ENCODE results near the gene CNGA4.

Gene CNGA4, protein sequence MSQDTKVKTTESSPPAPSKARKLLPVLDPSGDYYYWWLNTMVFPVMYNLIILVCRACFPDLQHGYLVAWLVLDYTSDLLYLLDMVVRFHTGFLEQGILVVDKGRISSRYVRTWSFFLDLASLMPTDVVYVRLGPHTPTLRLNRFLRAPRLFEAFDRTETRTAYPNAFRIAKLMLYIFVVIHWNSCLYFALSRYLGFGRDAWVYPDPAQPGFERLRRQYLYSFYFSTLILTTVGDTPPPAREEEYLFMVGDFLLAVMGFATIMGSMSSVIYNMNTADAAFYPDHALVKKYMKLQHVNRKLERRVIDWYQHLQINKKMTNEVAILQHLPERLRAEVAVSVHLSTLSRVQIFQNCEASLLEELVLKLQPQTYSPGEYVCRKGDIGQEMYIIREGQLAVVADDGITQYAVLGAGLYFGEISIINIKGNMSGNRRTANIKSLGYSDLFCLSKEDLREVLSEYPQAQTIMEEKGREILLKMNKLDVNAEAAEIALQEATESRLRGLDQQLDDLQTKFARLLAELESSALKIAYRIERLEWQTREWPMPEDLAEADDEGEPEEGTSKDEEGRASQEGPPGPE

DNA sequence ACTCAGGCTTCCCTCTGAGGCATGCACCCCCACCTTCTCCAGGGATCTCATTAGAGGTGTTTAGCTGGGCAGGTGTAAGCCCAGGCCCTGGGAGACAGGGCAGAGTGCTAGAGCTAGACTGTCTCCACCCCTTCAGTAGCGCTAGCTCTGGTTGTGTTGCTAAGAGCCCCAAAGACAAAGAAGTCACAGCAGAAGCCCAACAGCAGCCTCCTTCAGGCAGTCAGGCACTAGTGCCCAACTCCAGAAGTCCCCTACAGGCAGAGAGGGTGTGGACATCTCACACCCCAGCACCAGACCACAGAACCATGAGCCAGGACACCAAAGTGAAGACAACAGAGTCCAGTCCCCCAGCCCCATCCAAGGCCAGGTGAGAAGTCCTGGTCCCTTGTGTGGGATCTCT lies at the start of gene CNGA4:
Gene CNGA4, plus strand, starts transcription at position 188 of the 400 bp plus-strand sequence. Its CDS starts 118 bp downstream, at position 306.
- DNase-seq (ENCODE audit: low read depth in 2 of 2), result no peak

DNA sequence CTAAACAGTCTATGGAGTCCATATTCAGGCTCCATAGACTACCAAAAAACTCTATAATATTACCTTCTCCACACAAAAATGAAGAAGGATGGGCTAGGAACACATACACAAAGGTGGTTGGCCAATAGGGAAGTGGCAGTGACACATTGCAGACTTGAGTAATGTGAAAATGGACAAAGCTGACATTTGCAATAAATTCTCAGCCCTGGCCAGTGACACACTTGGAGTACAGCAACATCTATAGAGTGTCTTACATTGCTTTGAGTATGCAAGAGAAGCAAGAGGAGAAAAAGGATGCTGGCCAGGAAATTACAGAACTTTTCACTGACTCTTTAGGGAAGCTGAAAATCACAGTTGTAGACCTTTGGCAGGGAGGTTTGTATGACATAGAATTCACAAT lies 47.1 kb upstream of the CNGA4 start:
- no peak for DNase-seq (ENCODE audit: low read depth in 2 of 2)

DNA sequence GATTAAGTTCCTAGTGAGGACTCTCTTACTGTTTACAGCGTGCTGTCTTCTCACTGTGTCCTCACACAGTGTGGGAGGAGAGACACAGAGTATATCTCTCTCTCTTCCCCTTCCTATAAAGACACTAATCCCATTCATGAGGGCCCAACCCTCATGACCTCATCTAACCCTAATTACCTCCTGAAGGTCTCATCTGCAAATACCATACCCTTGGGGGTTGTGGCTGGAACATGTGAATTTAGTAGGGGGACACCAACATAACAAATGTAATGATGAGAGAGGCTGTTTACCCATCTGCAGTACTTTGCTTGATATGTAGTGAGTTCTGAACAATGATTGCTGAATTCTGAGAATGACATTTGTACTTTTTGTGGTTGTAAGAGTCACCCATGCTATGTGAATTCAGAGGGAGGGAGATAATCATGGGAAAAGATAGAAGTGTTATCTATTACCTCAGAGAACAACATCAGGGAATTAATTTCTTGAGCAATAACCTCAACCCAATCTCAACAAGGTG lies 44.8 kb upstream of the CNGA4 start:
- DNase-seq (ENCODE audit: low read depth in 2 of 2), result no peak

DNA sequence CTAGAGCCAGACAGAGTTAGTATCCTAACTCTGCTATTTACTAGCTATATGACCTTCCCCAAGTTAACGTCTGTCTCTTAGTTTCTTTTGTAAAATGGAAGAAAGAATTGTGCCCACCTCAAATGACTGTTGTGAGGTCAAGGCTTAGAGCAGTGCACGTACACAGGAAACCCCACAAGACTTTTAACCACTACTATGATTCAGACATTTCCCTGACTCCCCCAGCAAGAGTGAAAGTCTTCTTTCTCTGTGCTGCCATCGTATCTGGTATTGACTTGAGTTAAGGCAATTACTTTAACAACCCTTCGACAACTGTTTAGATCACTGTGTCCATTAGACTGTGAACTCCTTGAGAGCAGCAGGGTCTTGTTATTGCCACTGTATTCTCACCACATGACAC lies 42.5 kb upstream of the CNGA4 start:
- DNase-seq (ENCODE audit: low read depth in 2 of 2), result no peak

DNA sequence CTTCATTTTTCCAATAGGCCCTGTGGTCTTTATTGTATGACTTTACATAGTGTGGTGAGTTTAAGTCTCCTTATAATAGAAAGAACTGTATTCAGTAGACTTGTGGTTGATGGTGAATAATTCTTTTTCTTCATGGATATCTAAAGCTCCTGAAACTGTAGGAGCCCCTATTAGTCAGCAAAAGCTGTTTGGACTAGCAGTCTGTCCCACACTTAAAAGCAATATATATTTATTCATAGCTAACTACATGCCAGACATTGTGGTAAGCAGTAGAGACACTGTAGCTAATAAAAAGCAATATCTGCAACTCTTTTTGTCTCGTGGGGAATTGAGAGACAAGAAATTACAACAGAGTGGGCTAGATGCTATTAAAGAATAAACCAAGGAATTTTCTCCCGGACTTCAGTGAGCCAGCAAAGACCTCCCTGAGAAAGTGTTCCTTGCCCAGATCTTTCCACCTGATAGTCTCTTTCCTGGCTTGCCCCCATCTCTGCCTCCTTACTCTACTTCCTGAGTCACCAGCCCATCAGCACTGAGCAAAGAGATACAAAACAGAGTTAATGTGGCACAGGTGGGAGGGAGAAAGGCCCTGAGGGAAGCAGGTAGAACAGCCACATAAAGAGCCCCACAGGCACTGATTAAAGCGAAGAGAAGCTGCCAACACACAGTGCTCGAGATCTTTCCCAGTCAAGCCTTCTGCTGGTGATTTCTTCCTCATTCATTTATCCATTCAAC lies 41.3 kb upstream of the CNGA4 start:
- no peak for DNase-seq (ENCODE audit: low read depth in 2 of 2)

DNA sequence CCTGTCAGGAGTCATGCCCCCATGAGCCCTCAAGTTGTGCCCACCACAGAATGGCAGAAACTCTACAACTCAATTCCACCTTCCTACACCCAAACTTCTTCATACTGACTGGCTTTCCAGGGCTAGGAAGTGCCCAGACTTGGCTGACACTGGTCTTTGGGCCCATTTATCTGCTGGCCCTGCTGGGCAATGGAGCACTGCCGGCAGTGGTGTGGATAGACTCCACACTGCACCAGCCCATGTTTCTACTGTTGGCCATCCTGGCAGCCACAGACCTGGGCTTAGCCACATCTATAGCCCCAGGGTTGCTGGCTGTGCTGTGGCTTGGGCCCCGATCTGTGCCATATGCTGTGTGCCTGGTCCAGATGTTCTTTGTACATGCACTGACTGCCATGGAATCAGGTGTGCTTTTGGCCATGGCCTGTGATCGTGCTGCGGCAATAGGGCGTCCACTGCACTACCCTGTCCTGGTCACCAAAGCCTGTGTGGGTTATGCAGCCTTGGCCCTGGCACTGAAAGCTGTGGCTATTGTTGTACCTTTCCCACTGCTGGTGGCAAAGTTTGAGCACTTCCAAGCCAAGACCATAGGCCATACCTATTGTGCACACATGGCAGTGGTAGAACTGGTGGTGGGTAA lies 39.6 kb upstream of the CNGA4 start, which contains the start of gene OR52W1:
Gene OR52W1, plus strand, starts transcription at position 51 of the 637 bp plus-strand sequence. Its CDS starts 0 bp downstream, at position 51.
- DNase-seq (ENCODE audit: low read depth in 2 of 2), result no peak

DNA sequence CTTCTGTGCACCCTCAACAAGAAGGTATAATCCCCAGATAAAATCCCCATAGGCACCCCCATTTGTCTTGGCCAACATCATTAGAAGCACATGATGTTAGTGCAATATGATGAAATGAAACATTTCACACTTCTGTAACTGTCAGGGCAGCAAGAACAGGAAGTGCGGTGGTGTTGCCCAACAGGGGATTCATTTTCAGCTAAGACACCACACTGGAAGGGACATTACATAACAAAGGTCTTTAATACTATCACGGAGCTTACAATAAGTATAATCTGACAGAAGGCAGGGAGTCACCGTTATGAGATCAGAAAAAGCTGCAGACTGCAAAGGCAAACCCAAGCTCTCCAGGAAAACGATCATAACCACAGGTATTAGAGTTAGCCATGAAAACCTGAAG lies 37.9 kb upstream of the CNGA4 start:
- DNase-seq (ENCODE audit: low read depth in 2 of 2), result peak; percentile 13

DNA sequence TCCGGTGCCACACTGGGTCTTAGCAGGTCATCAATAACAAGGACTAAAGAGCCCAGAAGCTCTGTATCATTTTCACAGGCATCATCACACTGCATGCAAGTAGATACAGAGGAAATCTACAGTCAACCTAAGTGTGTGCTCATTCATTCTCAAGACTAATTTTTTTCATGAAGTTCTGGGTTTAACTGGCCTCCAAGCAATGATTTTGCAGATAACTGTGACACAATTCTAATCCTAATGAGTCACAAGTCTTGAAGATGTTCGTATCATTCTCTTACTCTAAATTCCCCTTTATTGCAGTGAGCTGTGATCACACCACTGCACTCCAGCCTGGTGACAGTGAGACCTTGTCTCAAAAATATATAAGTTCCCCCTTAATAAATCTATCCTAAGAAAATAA lies 37.4 kb upstream of the CNGA4 start:
- no peak for DNase-seq (ENCODE audit: low read depth in 2 of 2)

DNA sequence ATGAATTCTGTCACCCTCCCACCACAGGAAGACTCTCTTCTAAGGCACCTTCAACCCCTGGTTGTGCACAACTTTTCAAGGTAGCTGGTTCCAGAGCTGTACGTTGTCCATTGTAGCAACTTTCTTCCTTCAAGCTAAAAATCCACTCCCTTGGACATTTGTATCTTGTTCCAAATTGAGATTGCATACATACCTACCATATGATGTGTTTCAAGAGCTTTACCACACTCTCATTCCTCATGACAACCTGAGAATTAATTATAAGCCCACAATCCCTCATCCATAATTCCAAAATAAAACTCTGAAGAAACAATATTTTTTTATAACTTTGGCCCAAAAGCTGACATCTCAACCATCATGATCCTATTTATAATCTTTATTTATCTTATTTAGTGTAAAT lies 36.8 kb upstream of the CNGA4 start:
- no peak for DNase-seq (ENCODE audit: low read depth in 2 of 2)

DNA sequence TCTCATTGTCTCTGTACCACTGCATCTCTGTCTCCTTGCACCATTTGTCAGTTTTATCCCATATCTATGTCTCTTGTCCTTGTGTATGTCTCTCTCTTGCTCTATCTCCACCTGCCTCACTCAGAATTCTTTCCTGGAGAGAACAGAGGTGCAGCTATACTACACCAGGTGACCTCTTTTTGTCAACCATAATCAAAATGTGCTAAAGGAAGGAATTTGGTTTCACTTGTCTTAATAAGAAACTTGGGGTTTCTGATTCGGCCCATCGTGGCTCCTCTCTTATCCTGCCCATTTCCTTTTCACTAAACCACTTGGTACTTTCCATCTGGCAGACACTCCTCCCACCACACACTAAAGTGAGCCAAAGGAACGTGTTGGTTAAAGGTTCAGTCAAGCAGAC lies 35.6 kb upstream of the CNGA4 start:
- DNase-seq (ENCODE audit: low read depth in 2 of 2), result no peak

DNA sequence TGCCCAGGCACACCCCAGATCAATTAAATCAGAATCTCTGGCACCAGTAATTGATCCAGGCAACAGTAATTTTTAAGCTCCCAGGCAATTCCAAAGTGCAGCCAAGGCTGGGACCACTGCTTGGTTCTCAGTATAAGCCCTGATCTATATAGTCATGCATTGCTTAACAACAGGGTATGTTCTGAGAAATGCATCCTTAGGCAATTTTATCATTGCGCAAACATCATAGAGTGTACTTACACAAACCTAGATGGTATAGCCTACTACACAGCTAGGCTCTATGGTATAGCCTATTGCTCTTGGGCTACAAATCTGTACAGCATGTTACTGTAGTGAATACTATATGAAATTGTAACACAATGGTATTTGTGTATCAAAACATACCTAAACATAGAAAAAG lies 34.2 kb upstream of the CNGA4 start:
- no peak for DNase-seq (ENCODE audit: low read depth in 2 of 2)

DNA sequence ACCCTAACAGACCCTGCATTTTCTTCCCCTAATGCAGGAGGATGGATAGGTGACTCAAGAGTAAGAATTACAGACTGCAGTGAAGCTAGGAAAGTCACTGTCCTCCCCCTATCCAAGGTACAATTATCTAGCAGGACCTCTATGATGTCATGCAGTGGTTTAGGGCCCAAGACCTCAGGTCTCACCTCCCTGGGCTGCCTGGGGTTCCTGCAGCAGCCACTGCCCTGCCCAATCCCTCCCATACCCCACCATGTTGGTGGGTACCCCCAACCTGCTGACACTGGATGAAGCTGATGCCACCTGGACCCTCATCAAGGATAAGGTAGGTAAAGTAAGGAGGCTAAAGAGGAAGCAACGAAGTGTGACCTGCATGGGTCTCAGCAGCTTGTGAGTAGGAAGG lies 33.5 kb upstream of the CNGA4 start, which contains the start of gene C11orf42:
Gene C11orf42, plus strand, starts transcription at position 192 of the 400 bp plus-strand sequence. Its CDS starts 59 bp downstream, at position 251.
- DNase-seq (ENCODE audit: low read depth in 2 of 2), result no peak

DNA sequence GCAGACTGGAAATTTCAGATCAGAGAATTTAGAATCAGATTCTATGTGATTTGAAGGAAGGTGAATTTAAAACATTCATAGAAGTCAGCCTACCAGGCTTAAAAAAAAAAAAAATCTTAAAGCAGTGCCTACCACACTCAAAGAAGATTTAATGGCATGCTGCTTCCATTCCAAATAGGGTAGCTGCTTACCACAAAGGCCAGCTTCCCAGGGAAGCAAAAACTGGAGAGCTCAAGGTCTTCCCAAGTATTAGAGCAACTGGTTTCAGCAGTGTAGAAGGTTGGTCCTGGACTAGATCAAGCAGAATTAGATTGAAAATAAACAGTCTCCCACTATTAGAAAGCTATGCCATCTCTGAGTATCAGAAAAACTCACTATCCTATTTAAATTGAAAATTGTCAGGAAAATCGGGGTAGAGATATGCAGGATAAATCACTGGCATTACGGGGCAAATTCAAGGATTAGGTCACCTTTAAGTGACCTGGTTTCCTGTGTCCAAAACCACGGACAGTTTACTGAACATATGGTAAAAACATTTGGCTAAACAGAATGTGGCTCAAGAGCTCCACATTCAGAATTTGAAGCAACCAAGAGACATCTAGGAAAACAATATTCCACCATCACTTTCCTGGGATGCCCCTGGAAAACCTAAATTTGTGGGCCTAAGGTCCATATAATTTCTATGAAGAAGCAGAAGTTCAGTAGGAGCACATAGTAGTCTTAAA lies 32.3 kb upstream of the CNGA4 start:
- DNase-seq (ENCODE audit: low read depth in 2 of 2), result no peak

DNA sequence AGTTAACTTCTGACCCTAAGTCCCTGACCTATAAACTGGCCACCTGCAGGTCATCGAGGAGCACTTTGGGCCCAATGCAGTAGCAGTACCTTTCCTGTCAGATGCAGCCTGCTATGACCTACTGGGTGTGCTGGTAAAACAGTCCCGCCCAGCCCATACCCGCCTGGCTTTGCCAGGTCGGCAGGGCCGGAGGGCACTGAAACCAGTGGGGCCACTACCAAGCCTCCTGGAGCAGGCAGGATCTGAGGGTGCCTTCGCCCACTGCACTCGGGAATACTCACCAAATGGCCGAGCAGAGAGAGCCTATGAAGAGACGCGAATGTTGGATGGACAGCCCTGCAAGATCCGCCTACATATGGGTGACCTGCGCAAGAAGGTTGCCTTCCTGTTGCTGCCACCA lies 29.1 kb upstream of the CNGA4 start:
- no peak for DNase-seq (ENCODE audit: low read depth in 2 of 2)

DNA sequence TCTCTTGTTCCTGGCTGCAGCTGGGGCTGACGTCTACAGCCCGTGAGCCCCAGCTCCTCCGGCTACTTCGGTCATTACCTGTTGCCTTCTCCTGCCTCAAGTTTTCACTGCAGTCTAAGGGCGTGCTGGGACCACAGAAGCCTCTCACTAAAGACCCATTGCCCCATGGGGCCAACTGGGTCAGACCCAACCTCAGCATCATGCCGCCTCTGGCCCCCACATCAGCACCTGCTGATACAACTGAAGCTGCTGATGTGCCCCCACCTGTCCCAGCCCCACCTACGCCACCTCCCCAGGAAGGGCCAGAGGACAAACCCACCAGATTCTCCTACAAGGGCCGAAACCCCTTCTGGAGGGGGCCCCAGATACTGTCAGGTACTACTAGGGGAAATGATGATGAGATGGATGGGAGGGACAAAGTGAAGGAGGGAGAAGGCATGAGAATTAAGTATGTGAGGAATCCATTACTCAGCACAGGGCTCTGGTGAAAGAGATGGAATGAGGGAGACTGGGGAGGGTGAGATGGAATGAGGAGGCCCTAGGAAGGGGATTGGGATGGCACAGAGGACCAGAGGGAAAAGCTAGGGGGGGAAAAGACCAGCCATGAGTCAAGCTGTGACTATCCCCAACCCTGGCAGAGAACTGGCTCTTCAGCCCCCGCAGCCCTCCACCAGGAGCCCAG lies 28.5 kb upstream of the CNGA4 start:
- no peak for DNase-seq (ENCODE audit: low read depth in 2 of 2)

DNA sequence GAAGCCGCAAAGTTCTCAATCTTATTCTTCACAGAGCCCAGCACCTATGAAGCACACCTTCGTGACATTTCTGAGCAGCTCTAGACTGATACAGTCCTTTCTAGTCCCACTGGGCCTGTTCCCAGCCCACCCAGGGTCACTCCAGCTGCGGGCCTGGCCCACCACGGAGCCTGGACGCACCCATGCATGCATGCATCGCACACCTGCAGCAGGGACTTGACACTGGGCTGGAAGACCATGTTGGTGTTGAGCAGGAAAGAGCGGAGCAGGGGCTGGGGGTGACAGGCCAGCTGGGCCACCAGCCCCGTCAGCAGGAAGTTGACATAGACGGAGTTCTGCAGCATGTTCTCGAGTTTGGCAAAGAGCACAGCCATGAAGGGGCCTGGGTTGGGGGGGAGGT lies 24.4 kb upstream of the CNGA4 start:
- no peak for DNase-seq (ENCODE audit: low read depth in 2 of 2)

DNA sequence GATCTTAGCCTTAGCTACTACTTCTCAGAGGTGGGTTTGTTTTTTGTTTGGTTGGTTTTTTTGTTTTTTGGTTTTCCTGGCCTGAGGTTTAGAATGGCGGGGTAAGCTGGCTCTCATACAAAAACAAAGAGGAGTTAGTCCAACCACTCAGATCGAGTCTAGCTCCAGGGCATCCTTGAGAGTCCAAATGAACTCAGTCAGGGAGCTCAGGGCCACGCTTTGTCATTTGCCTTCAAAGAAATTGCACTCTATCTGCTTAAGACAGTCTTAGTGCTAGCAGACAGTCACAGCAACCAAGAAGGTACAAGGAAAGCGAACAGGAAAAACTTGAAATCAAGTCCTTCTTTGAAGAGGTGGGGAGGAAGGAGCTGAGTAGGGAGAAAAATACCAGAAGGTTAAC lies 22.4 kb upstream of the CNGA4 start:
- no peak for DNase-seq (ENCODE audit: low read depth in 2 of 2)

DNA sequence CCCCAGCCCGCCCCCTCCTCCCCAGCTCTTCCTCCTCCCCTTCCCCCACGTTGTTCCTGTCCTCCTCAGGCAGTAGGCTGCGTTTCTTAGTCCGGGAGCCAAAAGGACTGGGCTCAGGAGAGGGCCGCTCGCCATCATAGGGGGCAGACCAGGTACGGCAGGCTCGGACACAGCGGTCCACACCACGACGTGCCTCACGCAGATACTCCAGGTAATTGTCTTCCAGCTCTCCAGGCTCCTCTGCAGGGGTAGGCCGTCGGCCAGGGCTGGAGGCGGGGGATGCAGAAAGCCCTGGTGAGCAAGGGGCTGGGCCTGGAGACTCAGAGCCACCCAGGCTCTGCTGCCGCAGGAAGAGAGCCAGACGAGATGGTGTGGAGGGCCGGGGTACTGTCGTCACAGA lies 21.2 kb upstream of the CNGA4 start:
- DNase-seq (ENCODE audit: low read depth in 2 of 2), result no peak

DNA sequence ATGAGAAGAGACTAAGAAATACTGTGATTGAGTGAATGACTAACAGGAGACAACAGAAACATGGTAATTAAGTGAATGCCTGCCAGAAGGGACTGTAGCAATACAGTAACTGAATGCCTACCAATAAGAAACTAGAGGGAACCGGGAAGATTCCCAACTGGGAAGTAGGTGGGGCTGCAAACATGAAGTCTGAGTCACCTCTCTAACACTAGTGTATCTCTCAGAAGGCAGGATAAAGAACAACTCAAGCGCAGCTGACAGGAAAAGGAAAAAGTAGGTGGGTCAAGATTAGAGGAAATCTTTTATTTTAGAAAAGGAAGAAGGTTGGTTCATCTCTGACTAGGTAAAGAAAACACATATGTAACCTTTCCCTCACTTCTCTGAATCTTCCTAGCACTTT lies 19.5 kb upstream of the CNGA4 start:
- DNase-seq (ENCODE audit: low read depth in 2 of 2), result no peak

DNA sequence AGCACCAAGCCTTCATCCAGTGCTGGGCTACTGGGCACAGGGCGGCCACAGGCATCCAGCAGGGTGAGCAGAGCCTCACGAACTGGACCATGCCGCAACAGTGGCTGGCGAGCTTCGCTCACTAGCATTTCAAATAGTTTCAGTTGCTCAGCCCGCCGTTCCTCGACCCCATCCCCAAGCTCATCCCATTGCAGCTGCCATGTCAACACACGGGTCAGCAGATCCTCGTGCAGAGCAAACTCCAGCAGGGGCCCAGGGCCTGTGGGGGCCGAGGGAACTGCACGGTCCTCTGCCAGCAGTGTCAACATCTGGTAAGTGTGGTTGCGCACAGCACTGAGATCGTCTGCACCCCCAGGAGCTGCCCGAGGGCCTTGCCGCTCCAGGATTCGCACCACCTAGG lies 15.0 kb upstream of the CNGA4 start:
- DNase-seq (ENCODE audit: low read depth in 2 of 2), result no peak

DNA sequence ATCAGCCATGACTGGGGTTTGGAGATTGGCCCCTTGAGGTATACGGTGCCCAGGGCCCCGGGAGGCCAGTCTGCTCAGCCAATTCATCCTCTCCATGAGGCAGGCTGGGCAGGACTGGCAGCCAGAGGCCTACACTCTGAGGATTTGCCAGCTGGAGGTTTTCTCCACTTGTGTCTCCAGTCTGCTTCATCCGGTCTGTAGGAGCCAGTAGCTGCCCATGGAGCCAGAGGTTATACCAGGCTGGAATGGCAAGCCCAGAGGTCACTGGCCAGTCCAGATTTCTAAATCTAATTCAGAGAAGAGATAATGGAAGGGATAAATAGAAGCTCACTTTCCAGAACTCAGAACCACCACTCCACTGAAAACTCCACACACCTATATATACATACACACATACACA lies 14.5 kb upstream of the CNGA4 start:
- DNase-seq (ENCODE audit: low read depth in 2 of 2), result no peak
